ENCODE measurements around the gene IL2RA.
"Not testable (repeated sequence)": the region's sequence is repeated elsewhere in the genome, so short reads cannot be mapped to it uniquely, and the experiment has no call there.

DNA sequence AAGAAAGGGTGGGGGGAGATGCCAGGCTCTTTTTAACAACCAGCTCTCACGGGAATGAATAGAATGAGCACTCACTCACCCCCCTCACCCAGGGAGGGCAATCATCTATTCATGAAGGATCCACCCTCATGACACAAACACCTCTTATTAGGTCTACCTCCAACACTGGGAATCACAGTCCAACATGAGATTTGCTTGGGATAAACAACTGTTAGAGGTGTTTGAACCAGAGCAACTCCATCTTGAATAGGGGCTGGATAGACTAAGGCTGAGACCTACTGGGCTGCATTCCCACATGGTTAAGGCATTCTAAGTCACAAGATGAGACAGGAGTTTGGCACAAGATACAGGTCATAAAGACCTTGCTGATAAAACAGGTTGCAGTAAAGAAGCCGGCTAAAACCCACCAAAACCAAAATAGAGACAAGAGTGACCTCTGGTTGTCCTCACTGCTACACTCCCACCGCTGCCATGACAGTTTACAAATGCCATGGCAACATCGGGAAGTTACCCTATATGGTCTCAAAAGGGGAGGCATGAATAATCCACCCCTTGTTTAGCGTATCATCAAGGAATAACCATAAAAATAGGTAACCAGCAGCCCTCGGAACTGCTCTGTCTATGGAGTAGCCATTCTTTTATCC lies 56.9 kb downstream of the IL2RA start:
- TF ChIP-seq, protein P1, sequence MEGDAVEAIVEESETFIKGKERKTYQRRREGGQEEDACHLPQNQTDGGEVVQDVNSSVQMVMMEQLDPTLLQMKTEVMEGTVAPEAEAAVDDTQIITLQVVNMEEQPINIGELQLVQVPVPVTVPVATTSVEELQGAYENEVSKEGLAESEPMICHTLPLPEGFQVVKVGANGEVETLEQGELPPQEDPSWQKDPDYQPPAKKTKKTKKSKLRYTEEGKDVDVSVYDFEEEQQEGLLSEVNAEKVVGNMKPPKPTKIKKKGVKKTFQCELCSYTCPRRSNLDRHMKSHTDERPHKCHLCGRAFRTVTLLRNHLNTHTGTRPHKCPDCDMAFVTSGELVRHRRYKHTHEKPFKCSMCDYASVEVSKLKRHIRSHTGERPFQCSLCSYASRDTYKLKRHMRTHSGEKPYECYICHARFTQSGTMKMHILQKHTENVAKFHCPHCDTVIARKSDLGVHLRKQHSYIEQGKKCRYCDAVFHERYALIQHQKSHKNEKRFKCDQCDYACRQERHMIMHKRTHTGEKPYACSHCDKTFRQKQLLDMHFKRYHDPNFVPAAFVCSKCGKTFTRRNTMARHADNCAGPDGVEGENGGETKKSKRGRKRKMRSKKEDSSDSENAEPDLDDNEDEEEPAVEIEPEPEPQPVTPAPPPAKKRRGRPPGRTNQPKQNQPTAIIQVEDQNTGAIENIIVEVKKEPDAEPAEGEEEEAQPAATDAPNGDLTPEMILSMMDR (IDR thresholded peaks at IDR 0.05) = not testable (repeated sequence)
- TF ChIP-seq POLR2A (IDR thresholded peaks at IDR 0.05) = not testable (repeated sequence)

All from breast epithelium (tissue), 3 donors.